ENCODE data around the gene SHB. TPM values are rescaled to one million over a fixed set of nuclear protein-coding genes. Genes with fewer than 3 reads are reported as not detected.

Gene SHB
- polyA plus RNA-seq, 2 of the 4 experiments (the other 2 are of a cell fraction), result 15.4 to 22.0 TPM

DNA sequence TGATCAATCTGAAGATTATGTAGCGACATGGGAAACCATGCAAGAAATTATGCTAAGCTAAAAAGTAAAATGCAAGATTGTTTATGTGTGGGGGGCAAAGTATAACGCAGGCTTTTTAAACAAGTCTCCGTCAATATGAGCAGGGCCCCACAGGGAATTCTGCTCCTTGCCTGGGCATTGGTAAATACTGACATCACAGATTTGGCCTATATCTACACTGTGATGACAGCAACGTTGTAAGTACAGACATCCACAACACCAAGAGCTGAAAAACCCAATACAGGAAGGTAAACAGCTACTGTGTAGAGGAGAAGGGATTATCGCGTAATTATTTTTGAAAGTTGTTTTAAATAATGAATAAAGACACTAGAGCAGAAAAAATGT, 90.6 kb downstream of the SHB start (continued):
- TF ChIP-seq HES2 (IDR thresholded peaks at IDR 0.05), result no peak
- no peak for TF ChIP-seq MAZ (IDR thresholded peaks at IDR 0.05; ENCODE audit: borderline replicate concordance, low read depth, low read length)
- TF ChIP-seq HOXB5 (CRISPR knock-in tag; IDR thresholded peaks at IDR 0.05), result no peak
- TF ChIP-seq JUNB (IDR thresholded peaks at IDR 0.05), result no peak
- TF ChIP-seq GATA3 (IDR thresholded peaks at IDR 0.05; ENCODE audit: borderline replicate concordance), result no peak
- no peak for TF ChIP-seq POLR2A (IDR thresholded peaks at IDR 0.05; ENCODE audit: low read length)

GRCh38 chr9:37977851-37978480, 91.1 kb downstream of the SHB start:
- TF ChIP-seq ZFP36 (IDR thresholded peaks at IDR 0.05; ENCODE audit: borderline replicate concordance, partially characterized antibody), result no peak
- FAIRE-seq (no peak), ATAC-seq (no peak), DNase-seq (ENCODE audit: low read depth in 1 of 2, low spot score in 1 of 2) (no peak)
- Histone ChIP-seq H3K4me3 (no peak overlapping the region), H3K4me1 (peaks cover 35% of the 10 kb centered on the region), H3K9me3 (no peaks in the 10 kb centered on the region), H3K4me2 (no peak overlapping the region), H3K27ac (no peak overlapping the region)
- 89% methylated on average over 5 of the region's 5 CpGs for WGBS (ENCODE audit: missing lambda C conversion rate)
- ChIA-PET CTCF (interaction anchor here (0.8 to 4.1 kb wide), 5 partner anchors 8 to 110 kb away, joined by 3 to 15 read pairs (median 4); partner anchors contain the start of gene SHB), POLR2A (no interaction called here)

- no peak for DNase-seq (ENCODE audit: low read depth in 1 of 2, low spot score in 1 of 2)
- TF ChIP-seq EP300 (IDR thresholded peaks at IDR 0.05), result no peak
- no peak for TF ChIP-seq CBX2 (IDR thresholded peaks at IDR 0.05; ENCODE audit: borderline replicate concordance, low read depth)
- TF ChIP-seq PBX3 (IDR thresholded peaks at IDR 0.05), result no peak
- no peak for TF ChIP-seq CBX8 (IDR thresholded peaks at IDR 0.05)
- TF ChIP-seq MAFK (IDR thresholded peaks at IDR 0.05; ENCODE audit: partially characterized antibody), result no peak
- no peak for TF ChIP-seq EHMT2 (IDR thresholded peaks at IDR 0.05; ENCODE audit: low read depth)
- TF ChIP-seq RAD21 (conservative IDR thresholded peaks at IDR 0.05 in 1 of 2, IDR thresholded peaks at IDR 0.05 in 1 of 2), result no peak
- TF ChIP-seq BCL3 (IDR thresholded peaks at IDR 0.05), result no peak
- no peak for TF ChIP-seq GATA3 (IDR thresholded peaks at IDR 0.05; ENCODE audit: borderline replicate concordance)
- no peak for TF ChIP-seq KDM1A (IDR thresholded peaks at IDR 0.05; ENCODE audit: low read depth)
- TF ChIP-seq CEBPB (IDR thresholded peaks at IDR 0.05), result no peak
- TF ChIP-seq, protein P1, sequence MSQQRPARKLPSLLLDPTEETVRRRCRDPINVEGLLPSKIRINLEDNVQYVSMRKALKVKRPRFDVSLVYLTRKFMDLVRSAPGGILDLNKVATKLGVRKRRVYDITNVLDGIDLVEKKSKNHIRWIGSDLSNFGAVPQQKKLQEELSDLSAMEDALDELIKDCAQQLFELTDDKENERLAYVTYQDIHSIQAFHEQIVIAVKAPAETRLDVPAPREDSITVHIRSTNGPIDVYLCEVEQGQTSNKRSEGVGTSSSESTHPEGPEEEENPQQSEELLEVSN (IDR thresholded peaks at IDR 0.05; ENCODE audit: borderline replicate concordance, low read depth), result no peak
- no peak for TF ChIP-seq SMC3 (IDR thresholded peaks at IDR 0.05)
- no peak for TF ChIP-seq POLR2A (IDR thresholded peaks at IDR 0.05; ENCODE audit: low read length)
- no peak for TF ChIP-seq RARB (CRISPR knock-in tag; IDR thresholded peaks at IDR 0.05)
- no peak for TF ChIP-seq ZSCAN20 (CRISPR knock-in tag; IDR thresholded peaks at IDR 0.05)
- TF ChIP-seq JUNB (IDR thresholded peaks at IDR 0.05), result no peak
- TF ChIP-seq HEYL (CRISPR knock-in tag; IDR thresholded peaks at IDR 0.05), result no peak
- Histone ChIP-seq H3K4me1 (peaks cover 45% of the 10 kb centered on the region), H3K4me3 (no peak overlapping the region), H3K9me3 (no peaks in the 10 kb centered on the region), H3K27ac (no peak overlapping the region), H3K4me2 (no peak overlapping the region)
- no peak for FAIRE-seq
- ATAC-seq, result no peak
- ChIA-PET POLR2A (no interaction called here), CTCF (interaction anchor here (1.1 to 4.1 kb wide), 3 partner anchors 9 to 63 kb away, joined by 4 to 15 read pairs (median 5); no protein-coding TSS in a partner anchor)
- 88% methylated on average over 8 of the region's 8 CpGs for WGBS (ENCODE audit: missing lambda C conversion rate)
Observed at GRCh38 chr9:37976714-37977477, 92.1 kb downstream of the SHB start.

Measured in A549 (cell line).